Neural cell (in vitro differentiated cells): ENCODE results near the gene C5orf24. TPM values are rescaled to one million over a fixed set of nuclear protein-coding genes. Genes with fewer than 3 reads are reported as not detected.

Experiments
- H2AFZ ChIP-seq: fragments of 200-600, 300-800 bp; sonication (generic), shearing (Covaris generic); 2 replicates; pipeline ENCODE4 v1.6.0; 2014; ENCODE audit warnings: low read depth, mild to moderate bottlenecking, antibody characterized with exemption, low read length, moderate library complexity
- H3F3A ChIP-seq: fragments of 200-600 bp; shearing (Covaris generic); 2 replicates; pipeline ENCODE4 v1.6.1; 2016; ENCODE audit warnings: mild to moderate bottlenecking, moderate library complexity, mixed read lengths, antibody characterized with exemption, low read length; ENCODE audit not compliant: insufficient read depth, poor library complexity, severe bottlenecking
- H3K27ac ChIP-seq: fragments of 200-600, 300-800 bp; sonication (generic), shearing (Covaris generic); 2 replicates; pipeline ENCODE4 v1.5.1; 2014; ENCODE audit warnings: mild to moderate bottlenecking, low read length, moderate library complexity
- H3K27me3 ChIP-seq: fragments of 300-800, 200-600 bp; sonication (generic), shearing (Covaris generic); 2 replicates; pipeline ENCODE4 v1.6.0; 2014; ENCODE audit warnings: mild to moderate bottlenecking, low read depth, low read length, moderate library complexity; ENCODE audit not compliant: insufficient read depth
- H3K36me3 ChIP-seq: fragments of 300-800, 200-600 bp; sonication (generic), shearing (Covaris generic); 2 replicates; pipeline ENCODE4 v1.5.1; 2014; ENCODE audit warnings: mild to moderate bottlenecking, antibody characterized with exemption, low read length, moderate library complexity; ENCODE audit not compliant: insufficient read depth
- H3K4me2 ChIP-seq: fragments of 300-800, 200-600 bp; sonication (generic), shearing (Covaris generic); 2 replicates; pipeline ENCODE4 v1.6.0; 2014; ENCODE audit warnings: mild to moderate bottlenecking, low read length
- H3K4me3 ChIP-seq: fragments of 300-800, 200-600 bp; sonication (generic), shearing (Covaris generic); 2 replicates; pipeline ENCODE4 v1.5.1; 2014; ENCODE audit warnings: mild to moderate bottlenecking, low read length, moderate library complexity
- H3K79me2 ChIP-seq: fragments of 200-600 bp; shearing (Covaris generic); replicated peaks from 2 replicates; pipeline ENCODE4 v1.6.0; 2014; ENCODE audit warnings: mild to moderate bottlenecking, low read length, moderate library complexity; ENCODE audit not compliant: insufficient read depth
- H3K9ac ChIP-seq: fragments of 300-800, 200-600 bp; sonication (generic), shearing (Covaris generic); 2 replicates; pipeline ENCODE4 v1.6.1; 2016; ENCODE audit warnings: mild to moderate bottlenecking, low read length, mixed read lengths
- H3K9me2 ChIP-seq: fragments of 200-600 bp; shearing (Covaris generic); 2 replicates; pipeline ENCODE4 v1.6.1; 2016; ENCODE audit warnings: mild to moderate bottlenecking, low read length, mixed read lengths; ENCODE audit not compliant: insufficient read depth
- H3K9me3 ChIP-seq: fragments of 200-600, 300-800 bp; sonication (generic), shearing (Covaris generic); 2 replicates; pipeline ENCODE4 v1.6.1; 2016; ENCODE audit warnings: mild to moderate bottlenecking, mixed run types, low read length, moderate library complexity, mixed read lengths
- H4K20me1 ChIP-seq: fragments of 200-600 bp; shearing (Covaris generic); 2 replicates; pipeline ENCODE4 v1.6.1; 2016; ENCODE audit warnings: mild to moderate bottlenecking, mixed run types; ENCODE audit not compliant: insufficient read depth
- CTCF ChIP-seq: fragments of 450-650 bp; IDR thresholded peaks from 2 replicates; pipeline ENCODE4 v1.5.1; 2014; ENCODE audit warnings: antibody characterized with exemption, mild to moderate bottlenecking, moderate library complexity; ENCODE audit not compliant: poor library complexity, severe bottlenecking
- EP300 ChIP-seq: fragments of 450-650 bp; conservative IDR thresholded peaks from 2 replicates; pipeline ENCODE4 v1.6.1; 2014; ENCODE audit warnings: antibody characterized with exemption, mild to moderate bottlenecking, moderate library complexity; ENCODE audit not compliant: poor library complexity, severe bottlenecking
- EZH2 ChIP-seq: fragments of 200-600, 300-800 bp; shearing (Covaris generic), sonication (generic); IDR thresholded peaks from 2 replicates; pipeline ENCODE4 v1.6.1; 2014; ENCODE audit warnings: antibody characterized with exemption, low read length, borderline replicate concordance, mild to moderate bottlenecking; ENCODE audit not compliant: insufficient read depth, poor library complexity, severe bottlenecking
- MXI1 ChIP-seq: fragments of 450-650 bp; conservative IDR thresholded peaks from 2 replicates; pipeline ENCODE4 v1.6.1; 2014; ENCODE audit warnings: antibody characterized with exemption, mild to moderate bottlenecking; ENCODE audit not compliant: poor library complexity, severe bottlenecking
- POLR2AphosphoS5 ChIP-seq: IDR thresholded peaks from 2 replicates; pipeline ENCODE4 v1.6.1; 2012
- RAD21 ChIP-seq: fragments of 450-650 bp; conservative IDR thresholded peaks from 2 replicates; pipeline ENCODE4 v1.6.1; 2014; ENCODE audit warnings: antibody characterized with exemption, mild to moderate bottlenecking, moderate library complexity
- SMC3 ChIP-seq: fragments of 450-650 bp; conservative IDR thresholded peaks from 2 replicates; pipeline ENCODE4 v1.6.1; 2014; ENCODE audit warnings: antibody characterized with exemption, mild to moderate bottlenecking, moderate library complexity; ENCODE audit not compliant: poor library complexity
- TAF1 ChIP-seq: IDR thresholded peaks from 2 replicates; pipeline ENCODE4 v1.6.1; 2012; ENCODE audit warnings: low read depth
- polyA plus RNA-seq: library from polyadenylated mRNA; depleted of rRNA; stranded (reverse); fragments of >200 nt; gene quantifications from 2 replicates; pipeline ENCODE4 v1.2.3, GENCODE V29; 2014
- TF ChIP-seq, protein P1 (sequence below): IDR thresholded peaks from 2 replicates; pipeline ENCODE4 v1.6.1; 2012; ENCODE audit warnings: borderline replicate concordance

C5orf24 gene
- polyA plus RNA-seq, 1 donor from 2014 or later, result 71.7 TPM

- no peaks in the 10 kb centered on the region for H3F3A ChIP-seq
- H3K9ac ChIP-seq, result no peak overlapping the region
- H3K27ac ChIP-seq, result no peak overlapping the region
- no peak overlapping the region for H3K4me2 ChIP-seq
- no peak for TF ChIP-seq RAD21
- TF ChIP-seq, protein P1, sequence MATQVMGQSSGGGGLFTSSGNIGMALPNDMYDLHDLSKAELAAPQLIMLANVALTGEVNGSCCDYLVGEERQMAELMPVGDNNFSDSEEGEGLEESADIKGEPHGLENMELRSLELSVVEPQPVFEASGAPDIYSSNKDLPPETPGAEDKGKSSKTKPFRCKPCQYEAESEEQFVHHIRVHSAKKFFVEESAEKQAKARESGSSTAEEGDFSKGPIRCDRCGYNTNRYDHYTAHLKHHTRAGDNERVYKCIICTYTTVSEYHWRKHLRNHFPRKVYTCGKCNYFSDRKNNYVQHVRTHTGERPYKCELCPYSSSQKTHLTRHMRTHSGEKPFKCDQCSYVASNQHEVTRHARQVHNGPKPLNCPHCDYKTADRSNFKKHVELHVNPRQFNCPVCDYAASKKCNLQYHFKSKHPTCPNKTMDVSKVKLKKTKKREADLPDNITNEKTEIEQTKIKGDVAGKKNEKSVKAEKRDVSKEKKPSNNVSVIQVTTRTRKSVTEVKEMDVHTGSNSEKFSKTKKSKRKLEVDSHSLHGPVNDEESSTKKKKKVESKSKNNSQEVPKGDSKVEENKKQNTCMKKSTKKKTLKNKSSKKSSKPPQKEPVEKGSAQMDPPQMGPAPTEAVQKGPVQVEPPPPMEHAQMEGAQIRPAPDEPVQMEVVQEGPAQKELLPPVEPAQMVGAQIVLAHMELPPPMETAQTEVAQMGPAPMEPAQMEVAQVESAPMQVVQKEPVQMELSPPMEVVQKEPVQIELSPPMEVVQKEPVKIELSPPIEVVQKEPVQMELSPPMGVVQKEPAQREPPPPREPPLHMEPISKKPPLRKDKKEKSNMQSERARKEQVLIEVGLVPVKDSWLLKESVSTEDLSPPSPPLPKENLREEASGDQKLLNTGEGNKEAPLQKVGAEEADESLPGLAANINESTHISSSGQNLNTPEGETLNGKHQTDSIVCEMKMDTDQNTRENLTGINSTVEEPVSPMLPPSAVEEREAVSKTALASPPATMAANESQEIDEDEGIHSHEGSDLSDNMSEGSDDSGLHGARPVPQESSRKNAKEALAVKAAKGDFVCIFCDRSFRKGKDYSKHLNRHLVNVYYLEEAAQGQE, result no peak
- TF ChIP-seq MXI1, result no peak
- TF ChIP-seq EP300, result no peak
- no peak for TF ChIP-seq POLR2AphosphoS5
- TF ChIP-seq EZH2, result no peak
- no peak for TF ChIP-seq CTCF
- TF ChIP-seq TAF1, result no peak
- no peak for TF ChIP-seq SMC3
- no peaks in the 10 kb centered on the region for H3K27me3 ChIP-seq
- no peaks in the 10 kb centered on the region for H3K9me2 ChIP-seq
- H4K20me1 ChIP-seq, result no peaks in the 10 kb centered on the region
- H3K4me3 ChIP-seq, result no peak overlapping the region
- H3K79me2 ChIP-seq, result peaks cover 3% of the 10 kb centered on the region
- no peak overlapping the region for H2AFZ ChIP-seq
- H3K36me3 ChIP-seq, result peaks cover 7% of the 10 kb centered on the region
- no peaks in the 10 kb centered on the region for H3K9me3 ChIP-seq
Observed at GRCh38 chr5:134892926-134893325, 47.2 kb downstream of the C5orf24 start.

- peaks cover 7% of the 10 kb centered on the region for H3K36me3 ChIP-seq
Observed at GRCh38 chr5:134893748-134894505, 48.2 kb downstream of the C5orf24 start.

More at GRCh38 chr5:134893748-134894505, 48.2 kb downstream of the C5orf24 start:
- Histone ChIP-seq H4K20me1 (no peaks in the 10 kb centered on the region), H3K9ac (no peak overlapping the region), H3K9me3 (no peaks in the 10 kb centered on the region), H3K4me2 (no peak overlapping the region), H3K4me3 (no peak overlapping the region), H3K79me2 (peaks cover 3% of the 10 kb centered on the region), H2AFZ (no peak overlapping the region), H3K9me2 (no peaks in the 10 kb centered on the region), H3K27me3 (no peaks in the 10 kb centered on the region), H3F3A (no peaks in the 10 kb centered on the region), H3K27ac (no peak overlapping the region)
- no peak for TF ChIP-seq SMC3
- no peak for TF ChIP-seq EP300
- TF ChIP-seq TAF1, result no peak
- TF ChIP-seq, protein P1, result no peak
- TF ChIP-seq MXI1, result no peak
- no peak for TF ChIP-seq EZH2
- TF ChIP-seq CTCF, result no peak
